Breast epithelium (tissue), 4 donors: ENCODE data around the gene IL21R. TPM values are rescaled to one million over a fixed set of nuclear protein-coding genes. Genes with fewer than 3 reads are reported as not detected.

ENCODE experiments used
- DNase-seq, 2 donors: peaks; one replicate each; pipeline ENCODE4 v3.0.0-alpha.2; 2019; ENCODE audit warnings: low spot score in 2 of 2
- H3K27ac ChIP-seq, 2 donors: fragments of 200-600 bp; sonication (generic) in 1 of 2; one replicate each; pipeline ENCODE4 v1.5.1; 2016 to 2019; ENCODE audit warnings: mild to moderate bottlenecking in 1 of 2
- H3K27me3 ChIP-seq, 2 donors: fragments of 200-600 bp; sonication (generic) in 1 of 2; one replicate each; pipeline versions ENCODE4 v1.5.1 to v1.6.0; 2017 to 2019; ENCODE audit warnings: control low read depth in 1 of 2, mild to moderate bottlenecking in 1 of 2
- H3K36me3 ChIP-seq: fragments of 200-600 bp; one replicate; pipeline ENCODE4 v1.5.1; 2019
- H3K4me1 ChIP-seq, 2 donors: fragments of 200-600 bp; sonication (generic); one replicate each; pipeline ENCODE4 v1.5.1; 2016 to 2019; ENCODE audit warnings: control low read depth in 1 of 2
- H3K4me3 ChIP-seq, 3 donors: fragments of 200-600 bp; sonication (generic); 1 replicate in 2 of 3; 2 replicates in 1 of 3; pipeline ENCODE4 v1.5.1; 2016 to 2019; ENCODE audit warnings: mild to moderate bottlenecking in 3 of 3, moderate library complexity in 2 of 3
- H3K9me3 ChIP-seq, 2 donors: fragments of 200-600 bp; sonication (generic) in 1 of 2; one replicate each; pipeline ENCODE4 v1.5.1; 2016 to 2019; ENCODE audit warnings: control low read depth in 1 of 2
- POLR2A ChIP-seq: fragments of 450-650 bp; IDR thresholded peaks from one replicate; pipeline ENCODE4 v1.6.1; 2016; ENCODE audit warnings: antibody characterized with exemption, mild to moderate bottlenecking, moderate library complexity
- POLR2AphosphoS5 ChIP-seq, 3 donors: sonication (generic); formaldehyde crosslinking; IDR thresholded peaks; one replicate each; pipeline ENCODE4 v1.6.1; 2017; ENCODE audit warnings: antibody characterized with exemption in 3 of 3
- intact Hi-C: fragments of 100-400 bp; cut with DNase I; formaldehyde crosslinking; loops from one replicate; pipeline ENCODE4 v1.15.1; 2023; ENCODE audit warnings: low total_unique reads
- total RNA-seq, 3 donors: library from RNA; depleted of rRNA; stranded (reverse); fragments of >200 nt; gene quantifications; one replicate each; pipeline ENCODE4 v1.1.0, GENCODE V29; 2016
- TF ChIP-seq, protein P1 (sequence below), 3 donors: fragments of 450-650 bp; IDR thresholded peaks; one replicate each; pipeline ENCODE4 v1.5.1; 2016 to 2017; ENCODE audit warnings: antibody characterized with exemption in 3 of 3, mild to moderate bottlenecking in 3 of 3, moderate library complexity in 3 of 3

Gene IL21R
- total RNA-seq, 3 donors from 2014 or later = 0.16 to 0.33 TPM; not detected in 1

DNA sequence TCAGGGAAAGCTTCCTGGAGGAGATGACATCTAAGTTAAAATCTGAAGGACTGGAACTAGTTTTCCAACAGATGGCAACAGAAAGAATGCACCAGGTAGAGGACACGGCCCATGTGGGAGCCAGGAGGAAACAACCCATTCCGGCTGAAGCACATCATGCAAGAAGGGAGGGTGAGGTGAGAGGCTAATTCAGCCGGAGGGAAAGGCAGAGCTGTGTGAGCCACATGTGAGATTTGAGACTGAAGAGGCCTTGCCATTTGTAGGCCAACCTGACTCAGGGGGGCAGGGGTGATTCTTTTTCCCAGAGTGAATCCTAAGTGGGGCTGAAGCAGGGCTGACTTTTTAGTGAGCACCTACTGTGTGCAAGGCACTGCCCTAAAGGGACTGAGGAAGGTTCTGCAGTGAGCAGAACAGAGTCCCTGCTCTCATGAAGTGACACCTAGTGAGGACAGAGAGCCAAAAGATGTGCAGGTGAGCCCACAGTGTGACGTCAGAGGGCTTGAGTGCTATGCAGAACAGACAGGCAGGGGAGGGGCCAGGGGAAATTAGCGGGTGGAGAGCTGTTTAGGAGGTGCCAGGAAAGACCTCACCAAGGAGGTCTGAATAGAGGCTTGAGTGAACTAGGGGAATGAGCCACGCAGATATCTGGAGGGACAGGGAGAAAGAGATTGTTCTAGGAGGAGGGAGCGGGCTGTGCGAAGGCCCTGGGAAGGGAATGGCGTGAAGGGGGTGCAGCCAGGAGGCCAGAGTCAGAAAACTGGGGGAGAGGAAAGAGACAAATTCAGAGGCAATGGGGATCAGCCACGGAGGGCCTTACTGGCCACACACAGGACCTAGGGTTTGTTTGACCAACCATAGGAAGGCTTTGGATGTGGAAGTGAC lies 19.8 kb upstream of the IL21R start:
- H3K36me3 ChIP-seq = no peaks in the 10 kb centered on the region
- H3K27me3 ChIP-seq = no peaks in the 10 kb centered on the region
- no peak for TF ChIP-seq POLR2A
- TF ChIP-seq POLR2AphosphoS5 (IDR thresholded peaks at IDR 0.05) = no peak
- TF ChIP-seq, protein P1, sequence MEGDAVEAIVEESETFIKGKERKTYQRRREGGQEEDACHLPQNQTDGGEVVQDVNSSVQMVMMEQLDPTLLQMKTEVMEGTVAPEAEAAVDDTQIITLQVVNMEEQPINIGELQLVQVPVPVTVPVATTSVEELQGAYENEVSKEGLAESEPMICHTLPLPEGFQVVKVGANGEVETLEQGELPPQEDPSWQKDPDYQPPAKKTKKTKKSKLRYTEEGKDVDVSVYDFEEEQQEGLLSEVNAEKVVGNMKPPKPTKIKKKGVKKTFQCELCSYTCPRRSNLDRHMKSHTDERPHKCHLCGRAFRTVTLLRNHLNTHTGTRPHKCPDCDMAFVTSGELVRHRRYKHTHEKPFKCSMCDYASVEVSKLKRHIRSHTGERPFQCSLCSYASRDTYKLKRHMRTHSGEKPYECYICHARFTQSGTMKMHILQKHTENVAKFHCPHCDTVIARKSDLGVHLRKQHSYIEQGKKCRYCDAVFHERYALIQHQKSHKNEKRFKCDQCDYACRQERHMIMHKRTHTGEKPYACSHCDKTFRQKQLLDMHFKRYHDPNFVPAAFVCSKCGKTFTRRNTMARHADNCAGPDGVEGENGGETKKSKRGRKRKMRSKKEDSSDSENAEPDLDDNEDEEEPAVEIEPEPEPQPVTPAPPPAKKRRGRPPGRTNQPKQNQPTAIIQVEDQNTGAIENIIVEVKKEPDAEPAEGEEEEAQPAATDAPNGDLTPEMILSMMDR (IDR thresholded peaks at IDR 0.05) = no peak
- intact Hi-C loops = no loop called here
- H3K4me1 ChIP-seq = no peaks in the 10 kb centered on the region
- H3K4me3 ChIP-seq = no peak overlapping the region
- H3K27ac ChIP-seq = no peak overlapping the region
- peaks cover 11 to 33% of the 10 kb centered on the region in 2 donors for H3K9me3 ChIP-seq
- DNase-seq = no peak

DNA sequence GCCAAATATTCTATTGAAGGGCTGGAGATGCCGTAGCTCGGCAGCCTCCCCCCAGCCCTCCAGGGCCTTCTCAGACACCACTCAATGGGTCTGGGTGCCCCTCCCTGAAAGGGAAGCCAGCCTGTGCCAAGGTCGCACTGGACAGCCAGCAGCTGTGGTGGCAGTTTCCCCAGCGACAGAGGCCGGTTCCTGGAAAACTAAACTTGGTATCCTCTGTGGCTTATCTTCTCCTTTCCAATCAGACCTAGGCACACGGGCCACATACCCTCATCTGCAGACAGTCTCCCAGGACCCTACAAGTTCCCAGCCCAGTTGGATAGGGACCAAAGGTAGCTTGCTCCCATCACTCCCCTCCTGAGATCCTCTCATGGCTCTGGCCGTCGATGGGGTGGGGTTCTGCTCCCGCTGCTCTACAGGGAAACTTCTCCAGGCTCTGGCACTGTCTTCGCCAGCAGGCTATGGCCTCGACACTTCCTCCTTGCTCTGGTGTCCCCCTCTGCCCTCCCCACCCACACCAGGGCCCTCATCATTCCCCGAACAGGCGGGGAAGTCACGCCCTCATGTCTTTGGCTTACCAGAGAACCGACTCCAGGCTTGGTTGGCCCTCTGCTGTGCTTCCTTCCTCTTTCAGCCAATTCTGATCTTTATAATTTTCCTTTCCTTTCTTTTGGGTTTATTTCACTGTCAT lies 18.3 kb upstream of the IL21R start:
- DNase-seq = no peak
- Histone ChIP-seq H3K36me3 (no peaks in the 10 kb centered on the region), H3K27me3 (no peaks in the 10 kb centered on the region), H3K4me3 (no peak overlapping the region), H3K9me3 (peaks cover 11 to 33% of the 10 kb centered on the region in 2 donors), H3K4me1 (no peaks in the 10 kb centered on the region), H3K27ac (no peak overlapping the region)
- intact Hi-C loops = no loop called here
- TF ChIP-seq, protein P1 (IDR thresholded peaks at IDR 0.05) = no peak
- TF ChIP-seq POLR2AphosphoS5 (IDR thresholded peaks at IDR 0.05) (no peak), POLR2A (no peak)

DNA sequence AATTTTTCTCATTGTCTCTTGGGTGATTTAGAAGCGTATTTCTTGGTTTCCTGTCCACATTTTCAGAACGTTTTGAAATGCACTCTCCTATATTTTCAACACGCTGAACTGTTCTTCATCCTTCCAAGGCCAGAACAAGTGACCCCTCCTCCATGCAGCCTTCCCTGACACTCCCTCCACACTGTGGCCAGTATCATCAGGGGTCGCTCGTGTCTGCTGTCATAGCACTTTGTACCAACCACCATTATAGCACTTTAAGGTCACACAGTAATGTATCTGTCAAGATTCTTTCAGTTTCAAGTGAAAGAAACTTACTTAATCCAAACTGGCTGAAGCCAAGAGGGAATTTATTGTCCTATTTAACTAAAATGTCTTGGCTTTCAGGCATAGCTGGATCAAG lies 17.5 kb upstream of the IL21R start:
- Histone ChIP-seq H3K9me3 (peaks cover 11 to 33% of the 10 kb centered on the region in 2 donors), H3K36me3 (no peaks in the 10 kb centered on the region), H3K4me1 (no peaks in the 10 kb centered on the region), H3K27ac (no peak overlapping the region), H3K27me3 (no peaks in the 10 kb centered on the region), H3K4me3 (no peak overlapping the region)
- intact Hi-C loops = no loop called here
- no peak for DNase-seq
- TF ChIP-seq, protein P1 (IDR thresholded peaks at IDR 0.05) = no peak
- no peak for TF ChIP-seq POLR2A
- no peak for TF ChIP-seq POLR2AphosphoS5 (IDR thresholded peaks at IDR 0.05)

DNA sequence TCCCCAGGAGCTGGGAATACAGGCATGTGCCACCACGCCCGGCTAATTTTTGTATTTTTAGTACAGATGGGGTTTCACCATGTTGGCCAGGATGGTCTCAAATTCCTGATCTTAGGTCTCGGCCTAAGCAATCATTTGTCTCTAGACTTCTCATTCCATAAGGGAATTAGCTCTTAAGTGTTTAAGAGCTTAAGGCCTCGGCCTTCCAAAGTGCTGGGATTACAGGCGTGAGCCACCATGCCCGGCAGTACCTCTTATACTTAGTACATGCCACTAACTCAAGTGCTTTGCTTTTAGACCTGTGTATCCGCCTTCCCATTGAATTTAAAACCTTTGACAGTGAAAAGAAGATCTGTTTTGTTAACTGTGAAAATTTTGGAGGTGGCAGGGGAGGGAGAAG lies 16.6 kb upstream of the IL21R start:
- intact Hi-C loops = no loop called here
- no peaks in the 10 kb centered on the region for H3K27me3 ChIP-seq
- no peaks in the 10 kb centered on the region for H3K36me3 ChIP-seq
- H3K27ac ChIP-seq = no peak overlapping the region
- H3K4me3 ChIP-seq = no peak overlapping the region
- H3K9me3 ChIP-seq = peaks cover 11 to 33% of the 10 kb centered on the region in 2 donors
- no peaks in the 10 kb centered on the region for H3K4me1 ChIP-seq
- DNase-seq = no peak
- TF ChIP-seq, protein P1 (IDR thresholded peaks at IDR 0.05) = no peak
- TF ChIP-seq POLR2AphosphoS5 (IDR thresholded peaks at IDR 0.05) (no peak), POLR2A (no peak)

DNA sequence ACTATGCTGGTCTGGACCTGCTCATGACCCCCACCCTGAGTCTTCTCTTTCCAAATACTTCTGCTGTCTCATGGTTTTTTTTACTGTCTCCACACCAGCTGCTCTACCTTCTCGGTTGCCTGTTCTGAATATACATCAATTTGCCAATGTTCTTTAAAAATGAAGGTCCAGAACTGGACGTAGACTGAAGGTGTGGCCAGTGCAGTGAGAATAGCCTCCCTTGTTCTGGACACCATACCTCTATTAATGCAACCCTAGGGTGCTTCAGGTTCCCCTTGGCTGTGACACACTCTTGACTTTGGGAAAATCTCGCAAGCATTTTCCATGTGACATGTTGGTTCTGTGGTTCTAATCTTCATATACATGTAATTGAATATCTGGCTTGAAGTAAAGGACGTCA lies 15.3 kb upstream of the IL21R start:
- Histone ChIP-seq H3K4me3 (no peak overlapping the region), H3K27me3 (no peaks in the 10 kb centered on the region), H3K9me3 (peaks cover 11 to 27% of the 10 kb centered on the region in 2 donors), H3K36me3 (no peaks in the 10 kb centered on the region), H3K27ac (no peak overlapping the region), H3K4me1 (no peaks in the 10 kb centered on the region)
- TF ChIP-seq, protein P1 (IDR thresholded peaks at IDR 0.05) = no peak
- no peak for TF ChIP-seq POLR2AphosphoS5 (IDR thresholded peaks at IDR 0.05)
- TF ChIP-seq POLR2A = no peak
- intact Hi-C loops = no loop called here
- DNase-seq = no peak
